ENCODE measurements around the gene USP48.

The USP48 gene

GRCh38 chr1:21652101-21652936 lies 130.6 kb downstream of the USP48 start:
- peaks cover 34% of the 10 kb centered on the region for H3K27me3 ChIP-seq (ENCODE audit: insufficient read depth, low read length)
- no peaks in the 10 kb centered on the region for H3K9me3 ChIP-seq (ENCODE audit: insufficient read depth, low read depth, low read length)
- no peak overlapping the region; the same call in 1 of the 2 replicates for H3K9ac ChIP-seq (ENCODE audit: low read depth, low read length)
- no peak overlapping the region for H3K27ac ChIP-seq (ENCODE audit: low read length)
- H3K4me3 ChIP-seq (ENCODE audit: low read length): peak overlapping the region; percentile 65
- no peaks in the 10 kb centered on the region for H3K36me3 ChIP-seq (ENCODE audit: insufficient read depth, low read depth, low read length)
- no peaks in the 10 kb centered on the region for H3K4me1 ChIP-seq (ENCODE audit: insufficient read depth, low read length)

- peaks cover 34% of the 10 kb centered on the region for H3K27me3 ChIP-seq (ENCODE audit: insufficient read depth, low read length)
- H3K9ac ChIP-seq (ENCODE audit: low read depth, low read length): no peak overlapping the region; the same call in 1 of the 2 replicates
- H3K4me3 ChIP-seq (ENCODE audit: low read length): peak overlapping the region; percentile 77
- H3K36me3 ChIP-seq (ENCODE audit: insufficient read depth, low read depth, low read length): no peaks in the 10 kb centered on the region
- H3K27ac ChIP-seq (ENCODE audit: low read length): no peak overlapping the region
- no peaks in the 10 kb centered on the region for H3K4me1 ChIP-seq (ENCODE audit: insufficient read depth, low read length)
- no peaks in the 10 kb centered on the region for H3K9me3 ChIP-seq (ENCODE audit: insufficient read depth, low read depth, low read length)
These were observed 131.5 kb downstream of the USP48 start for GRCh38 chr1:21651214-21652042.

- Histone ChIP-seq H3K36me3 (ENCODE audit: insufficient read depth, low read depth, low read length) (no peaks in the 10 kb centered on the region), H3K9ac (ENCODE audit: low read depth, low read length) (no peak overlapping the region), H3K27ac (ENCODE audit: low read length) (no peak overlapping the region), H3K4me3 (ENCODE audit: low read length) (no peak overlapping the region), H3K4me1 (ENCODE audit: insufficient read depth, low read length) (no peaks in the 10 kb centered on the region), H3K27me3 (ENCODE audit: insufficient read depth, low read length) (peaks cover 34% of the 10 kb centered on the region), H3K9me3 (ENCODE audit: insufficient read depth, low read depth, low read length) (no peaks in the 10 kb centered on the region)
These were observed 132.5 kb downstream of the USP48 start for GRCh38 chr1:21650400-21650799.

GRCh38 chr1:21649315-21649714 lies 133.6 kb downstream of the USP48 start:
- no peaks in the 10 kb centered on the region for H3K36me3 ChIP-seq (ENCODE audit: insufficient read depth, low read depth, low read length)
- H3K27ac ChIP-seq (ENCODE audit: low read length): no peak overlapping the region
- H3K4me3 ChIP-seq (ENCODE audit: low read length): no peak overlapping the region

GRCh38 chr1:21648791-21649190 lies 134.2 kb downstream of the USP48 start:
- Histone ChIP-seq H3K9me3 (ENCODE audit: insufficient read depth, low read depth, low read length) (no peaks in the 10 kb centered on the region), H3K27me3 (ENCODE audit: insufficient read depth, low read length) (peaks cover 34% of the 10 kb centered on the region), H3K27ac (ENCODE audit: low read length) (no peak overlapping the region), H3K36me3 (ENCODE audit: insufficient read depth, low read depth, low read length) (no peaks in the 10 kb centered on the region), H3K9ac (ENCODE audit: low read depth, low read length) (no peak overlapping the region), H3K4me3 (ENCODE audit: low read length) (no peak overlapping the region), H3K4me1 (ENCODE audit: insufficient read depth, low read length) (no peaks in the 10 kb centered on the region)

More at GRCh38 chr1:21649315-21649714, 133.6 kb downstream of the USP48 start:
- H3K4me1 ChIP-seq (ENCODE audit: insufficient read depth, low read length): no peaks in the 10 kb centered on the region
- H3K9me3 ChIP-seq (ENCODE audit: insufficient read depth, low read depth, low read length): no peaks in the 10 kb centered on the region
- H3K9ac ChIP-seq (ENCODE audit: low read depth, low read length): no peak overlapping the region
- H3K27me3 ChIP-seq (ENCODE audit: insufficient read depth, low read length): peaks cover 34% of the 10 kb centered on the region

- H3K36me3 ChIP-seq (ENCODE audit: insufficient read depth, low read depth, low read length): no peaks in the 10 kb centered on the region
- peaks cover 33% of the 10 kb centered on the region for H3K27me3 ChIP-seq (ENCODE audit: insufficient read depth, low read length)
- H3K4me1 ChIP-seq (ENCODE audit: insufficient read depth, low read length): no peaks in the 10 kb centered on the region
- H3K9ac ChIP-seq (ENCODE audit: low read depth, low read length): no peak overlapping the region
- H3K4me3 ChIP-seq (ENCODE audit: low read length): no peak overlapping the region
- no peak overlapping the region for H3K27ac ChIP-seq (ENCODE audit: low read length)
- H3K9me3 ChIP-seq (ENCODE audit: insufficient read depth, low read depth, low read length): no peaks in the 10 kb centered on the region
These were observed 134.6 kb downstream of the USP48 start for GRCh38 chr1:21648352-21648730.

GRCh38 chr1:21647431-21648351 lies 135.3 kb downstream of the USP48 start:
- H3K4me3 ChIP-seq (ENCODE audit: low read length): no peak overlapping the region
- H3K27ac ChIP-seq (ENCODE audit: low read length): no peak overlapping the region
- no peak overlapping the region for H3K9ac ChIP-seq (ENCODE audit: low read depth, low read length)
- no peaks in the 10 kb centered on the region for H3K9me3 ChIP-seq (ENCODE audit: insufficient read depth, low read depth, low read length)
- H3K4me1 ChIP-seq (ENCODE audit: insufficient read depth, low read length): no peaks in the 10 kb centered on the region
- H3K36me3 ChIP-seq (ENCODE audit: insufficient read depth, low read depth, low read length): no peaks in the 10 kb centered on the region
- H3K27me3 ChIP-seq (ENCODE audit: insufficient read depth, low read length): peaks cover 27% of the 10 kb centered on the region

GRCh38 chr1:21645550-21645949 lies 137.4 kb downstream of the USP48 start:
- no peak overlapping the region for H3K4me3 ChIP-seq (ENCODE audit: low read length)
- peaks cover 10% of the 10 kb centered on the region for H3K27me3 ChIP-seq (ENCODE audit: insufficient read depth, low read length)
- H3K4me1 ChIP-seq (ENCODE audit: insufficient read depth, low read length): no peaks in the 10 kb centered on the region
- H3K9ac ChIP-seq (ENCODE audit: low read depth, low read length): no peak overlapping the region
- H3K9me3 ChIP-seq (ENCODE audit: insufficient read depth, low read depth, low read length): no peaks in the 10 kb centered on the region
- no peaks in the 10 kb centered on the region for H3K36me3 ChIP-seq (ENCODE audit: insufficient read depth, low read depth, low read length)
- H3K27ac ChIP-seq (ENCODE audit: low read length): no peak overlapping the region

GRCh38 chr1:21644906-21645305 lies 138.0 kb downstream of the USP48 start:
- no peaks in the 10 kb centered on the region for H3K36me3 ChIP-seq (ENCODE audit: insufficient read depth, low read depth, low read length)
- peaks cover 4% of the 10 kb centered on the region; the same call in 1 of the 2 replicates for H3K27me3 ChIP-seq (ENCODE audit: insufficient read depth, low read length)
- no peaks in the 10 kb centered on the region for H3K4me1 ChIP-seq (ENCODE audit: insufficient read depth, low read length)
- no peak overlapping the region for H3K9ac ChIP-seq (ENCODE audit: low read depth, low read length)
- H3K4me3 ChIP-seq (ENCODE audit: low read length): no peak overlapping the region
- H3K9me3 ChIP-seq (ENCODE audit: insufficient read depth, low read depth, low read length): no peaks in the 10 kb centered on the region
- H3K27ac ChIP-seq (ENCODE audit: low read length): no peak overlapping the region

- H3K36me3 ChIP-seq (ENCODE audit: insufficient read depth, low read depth, low read length): no peaks in the 10 kb centered on the region
- H3K27ac ChIP-seq (ENCODE audit: low read length): no peak overlapping the region
- H3K9ac ChIP-seq (ENCODE audit: low read depth, low read length): no peak overlapping the region
- H3K4me1 ChIP-seq (ENCODE audit: insufficient read depth, low read length): no peaks in the 10 kb centered on the region
- peaks cover under 1% of the 10 kb centered on the region; the same call in 1 of the 2 replicates for H3K27me3 ChIP-seq (ENCODE audit: insufficient read depth, low read length)
- H3K4me3 ChIP-seq (ENCODE audit: low read length): no peak overlapping the region
- H3K9me3 ChIP-seq (ENCODE audit: insufficient read depth, low read depth, low read length): no peaks in the 10 kb centered on the region
These were observed 138.6 kb downstream of the USP48 start for GRCh38 chr1:21644348-21644747.

- Histone ChIP-seq H3K36me3 (ENCODE audit: insufficient read depth, low read depth, low read length) (no peaks in the 10 kb centered on the region), H3K27ac (ENCODE audit: low read length) (no peak overlapping the region), H3K9ac (ENCODE audit: low read depth, low read length) (no peak overlapping the region), H3K27me3 (ENCODE audit: insufficient read depth, low read length) (no peaks in the 10 kb centered on the region), H3K4me3 (ENCODE audit: low read length) (no peak overlapping the region), H3K4me1 (ENCODE audit: insufficient read depth, low read length) (no peaks in the 10 kb centered on the region), H3K9me3 (ENCODE audit: insufficient read depth, low read depth, low read length) (no peaks in the 10 kb centered on the region)
These were observed 139.3 kb downstream of the USP48 start for GRCh38 chr1:21643624-21644023.
